Measurements from ENCODE around the gene CNPY3. TPM values are rescaled to one million over a fixed set of nuclear protein-coding genes. Genes with fewer than 3 reads are reported as not detected.

CNPY3 gene
- polyA plus RNA-seq, 1 of the 3 experiments (the other 2 are of a cell fraction) = 77.5 TPM

DNA sequence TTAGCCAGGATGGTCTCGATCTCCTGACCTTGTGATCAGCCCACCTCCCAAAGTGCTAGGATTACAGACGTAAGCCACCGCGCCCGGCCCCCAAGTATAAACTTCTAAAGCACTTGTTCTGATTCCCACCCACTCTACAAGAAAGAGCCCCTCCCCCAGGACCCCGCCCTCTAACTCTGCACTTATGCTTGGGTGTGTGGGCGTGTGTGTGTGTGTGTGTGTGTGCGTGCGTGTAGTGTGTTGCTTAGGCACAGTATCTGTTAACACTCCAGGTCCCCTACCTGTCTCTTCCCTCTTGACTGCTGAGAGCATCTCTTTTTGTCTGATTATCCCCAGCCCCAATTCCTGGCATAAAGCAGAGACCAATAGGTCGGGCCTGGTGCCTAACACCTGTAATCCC lies 19.4 kb upstream of the CNPY3 start:
- CTCF ChIA-PET = interaction anchor here (1.6 kb wide), 1 partner anchor 9 kb away, joined by 7 read pairs; no protein-coding TSS in a partner anchor
- no peak overlapping the region for H3K4me3 ChIP-seq (ENCODE audit: low read depth in 2 of 2, low read length in 1 of 2)
- no peaks in the 10 kb centered on the region for H4K20me1 ChIP-seq (ENCODE audit: insufficient read depth)
- no peaks in the 10 kb centered on the region for H3K9me2 ChIP-seq
- H3K27me3 ChIP-seq (ENCODE audit: insufficient read depth) = no peaks in the 10 kb centered on the region
- 95% methylated on average over 10 of the region's 10 CpGs for WGBS (ENCODE audit: low lambda C conversion rate)
- no peaks in the 10 kb centered on the region for H3K79me2 ChIP-seq (ENCODE audit: insufficient read depth)
- no peak overlapping the region for H2AFZ ChIP-seq (ENCODE audit: low read depth)
- no peak for TF ChIP-seq MXI1 (IDR thresholded peaks at IDR 0.05; ENCODE audit: low read depth, low read length)
- no peak for TF ChIP-seq GABPA (IDR thresholded peaks at IDR 0.05; ENCODE audit: low read depth)
- no peak for TF ChIP-seq JUND (IDR thresholded peaks at IDR 0.05)
- no peak for TF ChIP-seq TAF1 (IDR thresholded peaks at IDR 0.05; ENCODE audit: borderline replicate concordance, low read depth, low read length)
- no peak overlapping the region for H3K27ac ChIP-seq (ENCODE audit: low read depth in 2 of 2, low read length in 1 of 2)
- H3K36me3 ChIP-seq (replicated peaks in 1 of 2; ENCODE audit: control insufficient read depth in 1 of 2, insufficient read depth in 2 of 2, low read length in 1 of 2) = no peaks in the 10 kb centered on the region
- H3K4me2 ChIP-seq = no peak overlapping the region
- POLR2A ChIA-PET = no interaction called here
- no peak for DNase-seq
- no peaks in the 10 kb centered on the region for H3K4me1 ChIP-seq (ENCODE audit: control insufficient read depth in 1 of 2, insufficient read depth in 2 of 2, low read depth in 1 of 2, low read length in 1 of 2)
- H3F3A ChIP-seq (replicated peaks; ENCODE audit: insufficient read depth) = no peaks in the 10 kb centered on the region
- H3K9ac ChIP-seq = no peak overlapping the region
- no peaks in the 10 kb centered on the region for H3K9me3 ChIP-seq

DNA sequence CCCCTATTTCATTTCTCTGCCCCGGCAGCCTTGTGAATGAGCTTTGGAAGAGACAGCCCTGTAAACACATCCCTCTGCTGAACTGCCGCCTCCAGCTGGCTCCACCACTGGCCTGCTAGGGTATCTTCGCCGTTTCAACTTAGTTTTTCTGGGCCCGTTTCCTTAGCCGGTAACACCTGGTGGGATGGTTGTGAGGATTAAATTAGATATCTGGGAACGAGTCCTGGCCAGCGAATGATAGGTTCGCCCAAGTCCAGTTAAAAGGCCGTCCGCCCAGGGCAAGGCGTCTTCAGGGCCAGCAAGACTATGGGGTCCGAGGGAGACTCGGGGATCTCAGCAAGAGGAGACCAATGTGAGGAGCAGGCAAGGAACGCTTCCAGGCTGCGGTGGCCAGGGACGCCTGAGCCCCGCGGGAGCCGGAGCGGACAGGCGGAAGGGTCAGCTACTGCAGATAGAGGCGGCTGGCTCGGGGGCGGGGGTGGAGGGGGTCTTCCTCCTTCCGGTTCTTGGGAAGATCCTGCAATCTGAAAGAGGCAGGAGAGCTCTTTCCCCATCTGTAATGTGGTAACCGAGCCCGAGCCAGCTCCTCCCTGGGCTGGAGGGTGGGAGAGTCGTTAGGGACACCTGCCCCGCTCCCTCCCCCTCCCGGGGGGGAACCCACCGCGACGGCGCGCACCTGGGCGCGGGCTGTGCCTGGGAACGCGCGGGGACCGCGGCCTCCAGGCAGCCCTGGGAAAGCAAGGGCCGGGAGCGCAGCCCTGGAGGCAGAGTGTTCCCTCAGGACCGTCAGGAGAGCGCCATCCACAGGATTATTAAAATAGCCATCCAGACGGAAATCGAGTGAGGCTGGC lies 17.9 kb upstream of the CNPY3 start:
- H3K9me3 ChIP-seq = no peaks in the 10 kb centered on the region
- H4K20me1 ChIP-seq (ENCODE audit: insufficient read depth) = no peaks in the 10 kb centered on the region
- no peak overlapping the region for H3K27ac ChIP-seq (ENCODE audit: low read depth in 2 of 2, low read length in 1 of 2)
- no peak for TF ChIP-seq EP300 (IDR thresholded peaks at IDR 0.05; ENCODE audit: borderline replicate concordance in 1 of 2, low read depth in 1 of 2, low read length in 1 of 2)
- TF ChIP-seq SMC3 (IDR thresholded peaks at IDR 0.05; ENCODE audit: low read depth, low read length) = no peak
- TF ChIP-seq, protein P1, sequence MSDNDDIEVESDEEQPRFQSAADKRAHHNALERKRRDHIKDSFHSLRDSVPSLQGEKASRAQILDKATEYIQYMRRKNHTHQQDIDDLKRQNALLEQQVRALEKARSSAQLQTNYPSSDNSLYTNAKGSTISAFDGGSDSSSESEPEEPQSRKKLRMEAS (IDR thresholded peaks at IDR 0.05; ENCODE audit: low read depth) = no peak
- TF ChIP-seq GATA2 (CRISPR knock-in tag; IDR thresholded peaks at IDR 0.05) = no peak
- no peak for TF ChIP-seq NRF1 (IDR thresholded peaks at IDR 0.05; ENCODE audit: low read depth, low read length)
- TF ChIP-seq RCOR1 (IDR thresholded peaks at IDR 0.05; ENCODE audit: low read length) = no peak
- no peak for TF ChIP-seq ELF1 (IDR thresholded peaks at IDR 0.05)
- no peak for TF ChIP-seq RAD21 (IDR thresholded peaks at IDR 0.05; ENCODE audit: low read length)
- no peak for TF ChIP-seq MXI1 (IDR thresholded peaks at IDR 0.05; ENCODE audit: low read depth, low read length)
- TF ChIP-seq, protein P2, sequence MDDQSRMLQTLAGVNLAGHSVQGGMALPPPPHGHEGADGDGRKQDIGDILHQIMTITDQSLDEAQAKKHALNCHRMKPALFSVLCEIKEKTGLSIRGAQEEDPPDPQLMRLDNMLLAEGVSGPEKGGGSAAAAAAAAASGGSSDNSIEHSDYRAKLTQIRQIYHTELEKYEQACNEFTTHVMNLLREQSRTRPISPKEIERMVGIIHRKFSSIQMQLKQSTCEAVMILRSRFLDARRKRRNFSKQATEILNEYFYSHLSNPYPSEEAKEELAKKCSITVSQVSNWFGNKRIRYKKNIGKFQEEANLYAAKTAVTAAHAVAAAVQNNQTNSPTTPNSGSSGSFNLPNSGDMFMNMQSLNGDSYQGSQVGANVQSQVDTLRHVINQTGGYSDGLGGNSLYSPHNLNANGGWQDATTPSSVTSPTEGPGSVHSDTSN (IDR thresholded peaks at IDR 0.05) = no peak
- TF ChIP-seq, protein P3, sequence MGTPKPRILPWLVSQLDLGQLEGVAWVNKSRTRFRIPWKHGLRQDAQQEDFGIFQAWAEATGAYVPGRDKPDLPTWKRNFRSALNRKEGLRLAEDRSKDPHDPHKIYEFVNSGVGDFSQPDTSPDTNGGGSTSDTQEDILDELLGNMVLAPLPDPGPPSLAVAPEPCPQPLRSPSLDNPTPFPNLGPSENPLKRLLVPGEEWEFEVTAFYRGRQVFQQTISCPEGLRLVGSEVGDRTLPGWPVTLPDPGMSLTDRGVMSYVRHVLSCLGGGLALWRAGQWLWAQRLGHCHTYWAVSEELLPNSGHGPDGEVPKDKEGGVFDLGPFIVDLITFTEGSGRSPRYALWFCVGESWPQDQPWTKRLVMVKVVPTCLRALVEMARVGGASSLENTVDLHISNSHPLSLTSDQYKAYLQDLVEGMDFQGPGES (IDR thresholded peaks at IDR 0.05; ENCODE audit: low read depth, low read length) = no peak
- no peak for TF ChIP-seq FOSL2 (IDR thresholded peaks at IDR 0.05; ENCODE audit: borderline replicate concordance, low read depth)
- no peak overlapping the region for H2AFZ ChIP-seq (ENCODE audit: low read depth)
- H3K27me3 ChIP-seq (ENCODE audit: insufficient read depth) = no peaks in the 10 kb centered on the region
- DNase-seq = peak; percentile 32
- no peaks in the 10 kb centered on the region for H3K36me3 ChIP-seq (replicated peaks in 1 of 2; ENCODE audit: control insufficient read depth in 1 of 2, insufficient read depth in 2 of 2, low read length in 1 of 2)
- H3K9me2 ChIP-seq = no peaks in the 10 kb centered on the region
- H3K9ac ChIP-seq = no peak overlapping the region
- no peak overlapping the region for H3K4me3 ChIP-seq (ENCODE audit: low read depth in 2 of 2, low read length in 1 of 2)
- no peaks in the 10 kb centered on the region for H3F3A ChIP-seq (replicated peaks; ENCODE audit: insufficient read depth)
- no peaks in the 10 kb centered on the region for H3K79me2 ChIP-seq (ENCODE audit: insufficient read depth)
- CTCF ChIA-PET = interaction anchor here (0.9 to 1.6 kb wide), 2 partner anchors 11 to 232 kb away, joined by 3 to 7 read pairs; no protein-coding TSS in a partner anchor
- POLR2A ChIA-PET = no interaction called here
- H3K4me2 ChIP-seq = no peak overlapping the region
- WGBS (ENCODE audit: low lambda C conversion rate) = 68% methylated on average over 31 of the region's 49 CpGs
- H3K4me1 ChIP-seq (ENCODE audit: control insufficient read depth in 1 of 2, insufficient read depth in 2 of 2, low read depth in 1 of 2, low read length in 1 of 2) = no peaks in the 10 kb centered on the region
